ENCODE results near the gene PIM3.

The PIM3 gene

GRCh38 chr22:49966774-49967705 is 6.5 kb downstream of the PIM3 start:
- H3K27ac ChIP-seq: peak overlapping the region; percentile 98
- H3K36me3 ChIP-seq: peaks cover 38% of the 10 kb centered on the region
- H3K27me3 ChIP-seq: peaks cover 31% of the 10 kb centered on the region
- H3K9me3 ChIP-seq: no peaks in the 10 kb centered on the region
- peaks cover 73 to 84% of the 10 kb centered on the region in 2 experiments for H3K4me1 ChIP-seq (ENCODE audit: control insufficient read depth in 1 of 2, insufficient read depth in 1 of 2, low read depth in 1 of 2, low read length in 1 of 2)
- peak overlapping the region; percentile 49 to 53 for H3K4me3 ChIP-seq (ENCODE audit: low read depth in 1 of 2, low read length in 1 of 2)
- TF ChIP-seq, protein P1, sequence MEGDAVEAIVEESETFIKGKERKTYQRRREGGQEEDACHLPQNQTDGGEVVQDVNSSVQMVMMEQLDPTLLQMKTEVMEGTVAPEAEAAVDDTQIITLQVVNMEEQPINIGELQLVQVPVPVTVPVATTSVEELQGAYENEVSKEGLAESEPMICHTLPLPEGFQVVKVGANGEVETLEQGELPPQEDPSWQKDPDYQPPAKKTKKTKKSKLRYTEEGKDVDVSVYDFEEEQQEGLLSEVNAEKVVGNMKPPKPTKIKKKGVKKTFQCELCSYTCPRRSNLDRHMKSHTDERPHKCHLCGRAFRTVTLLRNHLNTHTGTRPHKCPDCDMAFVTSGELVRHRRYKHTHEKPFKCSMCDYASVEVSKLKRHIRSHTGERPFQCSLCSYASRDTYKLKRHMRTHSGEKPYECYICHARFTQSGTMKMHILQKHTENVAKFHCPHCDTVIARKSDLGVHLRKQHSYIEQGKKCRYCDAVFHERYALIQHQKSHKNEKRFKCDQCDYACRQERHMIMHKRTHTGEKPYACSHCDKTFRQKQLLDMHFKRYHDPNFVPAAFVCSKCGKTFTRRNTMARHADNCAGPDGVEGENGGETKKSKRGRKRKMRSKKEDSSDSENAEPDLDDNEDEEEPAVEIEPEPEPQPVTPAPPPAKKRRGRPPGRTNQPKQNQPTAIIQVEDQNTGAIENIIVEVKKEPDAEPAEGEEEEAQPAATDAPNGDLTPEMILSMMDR (IDR thresholded peaks at IDR 0.05): peak; percentile 27

DNA sequence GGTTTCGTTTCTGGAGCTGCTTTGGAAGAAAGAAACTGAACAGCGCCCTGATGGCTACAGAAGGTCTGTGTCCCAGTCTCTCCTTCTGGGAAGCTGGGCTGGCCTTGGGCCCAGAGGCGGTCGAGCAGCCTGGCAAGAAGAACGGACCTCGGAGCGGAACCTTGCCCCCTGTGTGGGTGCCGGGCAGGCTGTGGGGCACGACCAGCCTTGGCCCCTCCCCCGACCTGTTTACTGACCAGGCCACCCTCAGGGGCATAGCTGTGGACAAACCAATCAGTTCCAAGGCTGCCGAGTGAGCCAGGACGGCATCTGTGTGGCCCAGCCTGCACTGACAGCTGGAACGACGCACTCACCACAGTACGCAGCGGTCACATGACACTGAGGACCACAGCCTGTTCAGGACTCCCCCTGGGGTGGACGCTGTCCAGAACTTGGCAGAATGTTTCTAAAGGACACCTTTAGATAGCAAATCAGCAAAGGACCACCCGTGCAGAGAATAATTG is 7.2 kb downstream of the PIM3 start:
- TF ChIP-seq, protein P1 (IDR thresholded peaks at IDR 0.05): no peak
- Histone ChIP-seq H3K36me3 (peaks cover 31% of the 10 kb centered on the region), H3K9me3 (no peaks in the 10 kb centered on the region), H3K27ac (peak overlapping the region; percentile 98), H3K4me1 (ENCODE audit: control insufficient read depth in 1 of 2, insufficient read depth in 1 of 2, low read depth in 1 of 2, low read length in 1 of 2) (peaks cover 65 to 80% of the 10 kb centered on the region in 2 experiments), H3K27me3 (peaks cover 37% of the 10 kb centered on the region), H3K4me3 (ENCODE audit: low read depth in 1 of 2, low read length in 1 of 2) (peak overlapping the region in 1 of 2 experiments; percentile 53)

DNA sequence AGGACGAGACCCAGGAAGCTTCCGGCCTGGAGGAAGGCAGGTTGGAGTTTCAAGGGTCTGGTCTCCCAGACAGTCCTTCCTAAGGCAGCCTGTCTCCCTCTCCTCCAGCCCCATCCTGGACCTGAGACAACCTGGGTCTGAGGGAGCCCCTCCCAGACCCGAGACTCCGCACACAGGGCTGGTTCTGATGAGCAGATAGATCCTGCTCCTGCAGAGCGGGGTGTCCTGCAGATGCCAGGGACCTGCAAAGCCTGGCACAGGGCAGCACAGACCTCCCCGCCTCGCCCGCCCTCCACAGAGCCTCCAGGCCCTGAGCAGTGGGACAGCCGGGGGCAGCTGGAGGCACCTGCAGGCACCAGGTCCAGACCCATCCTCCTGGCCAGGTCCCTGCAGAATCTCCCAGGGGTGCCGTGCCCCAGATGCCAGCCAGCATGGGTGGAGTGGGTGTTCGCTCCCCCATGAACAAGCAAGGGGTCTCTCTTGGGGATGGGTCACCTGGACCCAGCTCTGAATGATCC is 7.8 kb downstream of the PIM3 start:
- TF ChIP-seq, protein P1 (IDR thresholded peaks at IDR 0.05): no peak
- Histone ChIP-seq H3K4me3 (ENCODE audit: low read depth in 1 of 2, low read length in 1 of 2) (peak overlapping the region in 1 of 2 experiments; percentile 53), H3K36me3 (peaks cover 25% of the 10 kb centered on the region), H3K27ac (no peak overlapping the region), H3K9me3 (no peaks in the 10 kb centered on the region), H3K4me1 (ENCODE audit: control insufficient read depth in 1 of 2, insufficient read depth in 1 of 2, low read depth in 1 of 2, low read length in 1 of 2) (peaks cover 59 to 73% of the 10 kb centered on the region in 2 experiments), H3K27me3 (peaks cover 43% of the 10 kb centered on the region)

DNA sequence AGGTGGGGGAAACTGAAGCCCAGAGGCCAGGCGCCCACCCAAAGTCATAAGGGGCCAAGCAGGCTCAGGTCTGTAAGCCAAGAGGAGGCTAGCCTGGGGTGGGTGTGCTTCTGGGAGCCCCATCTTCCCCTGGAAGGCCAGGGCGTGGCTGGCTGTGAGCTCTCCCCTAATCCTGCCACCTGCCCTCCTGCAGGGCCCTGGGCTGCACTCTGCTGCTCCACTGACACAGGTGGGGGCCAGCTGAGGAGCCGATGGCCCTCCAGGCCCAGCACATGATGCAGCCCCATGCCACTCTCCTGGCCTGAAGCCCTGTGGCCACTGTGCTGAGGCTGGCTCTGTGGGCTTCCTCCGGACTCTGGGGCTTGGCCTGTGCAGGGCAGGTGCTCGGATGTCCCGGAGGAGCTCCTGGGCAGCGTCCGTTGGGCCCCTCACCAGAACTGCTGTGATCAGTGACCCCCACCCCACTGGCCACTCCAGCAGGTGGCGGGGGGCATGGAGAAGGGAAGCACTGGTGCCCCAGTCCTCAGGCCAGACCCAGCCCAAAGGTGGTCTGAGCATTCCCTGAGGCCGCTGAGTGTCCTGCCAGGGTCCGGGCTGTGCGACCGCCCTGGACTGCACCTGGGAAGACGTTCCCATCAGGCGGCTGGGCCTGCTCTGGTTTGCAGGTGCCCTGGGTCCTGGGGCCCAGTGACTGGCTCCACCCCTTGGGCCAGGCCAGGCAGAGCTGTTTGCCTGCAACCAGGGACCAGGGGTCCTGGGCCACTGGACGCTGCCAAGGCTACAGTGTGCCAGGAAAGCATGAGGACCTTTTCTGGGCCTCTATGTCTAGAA is 8.5 kb downstream of the PIM3 start:
- TF ChIP-seq, protein P1 (IDR thresholded peaks at IDR 0.05): no peak
- no peak overlapping the region for H3K4me3 ChIP-seq (ENCODE audit: low read depth in 1 of 2, low read length in 1 of 2)
- H3K27me3 ChIP-seq: peaks cover 45% of the 10 kb centered on the region
- H3K9me3 ChIP-seq: no peaks in the 10 kb centered on the region
- no peak overlapping the region for H3K27ac ChIP-seq
- peaks cover 18% of the 10 kb centered on the region for H3K36me3 ChIP-seq
- peaks cover 53 to 67% of the 10 kb centered on the region in 2 experiments for H3K4me1 ChIP-seq (ENCODE audit: control insufficient read depth in 1 of 2, insufficient read depth in 1 of 2, low read depth in 1 of 2, low read length in 1 of 2)

All from neutrophil (primary cell).